K562 (cell line): ENCODE measurements around the gene RAE1. TPM values are rescaled to one million over a fixed set of nuclear protein-coding genes. Genes with fewer than 3 reads are reported as not detected.

Experiments used
- BRD4 ChIP-seq: fragments of 200-600 bp; sonication (generic); IDR thresholded peaks from 2 replicates; pipeline ENCODE4 v1.6.1; 2017; ENCODE audit warnings: inconsistent platforms
- CBFB ChIP-seq: sonication (generic); formaldehyde crosslinking; IDR thresholded peaks from 2 replicates; pipeline ENCODE4 v1.4.0; 2020; ENCODE audit warnings: mild to moderate bottlenecking, missing genetic modification reagents
- CEBPZ ChIP-seq: fragments of 150-350 bp; IDR thresholded peaks from 2 replicates; pipeline ENCODE4 v1.6.1; 2014; ENCODE audit warnings: low read depth, mild to moderate bottlenecking, low read length, borderline replicate concordance
- NFXL1 ChIP-seq: fragments of 450-650 bp; formaldehyde crosslinking; IDR thresholded peaks from 2 replicates; pipeline ENCODE4 v1.4.0; 2021; ENCODE audit warnings: mild to moderate bottlenecking
- TCFL5 ChIP-seq: fragments of 250-450 bp; sonication (Bioruptor Pico); conservative IDR thresholded peaks from 2 replicates; pipeline ENCODE4 v1.6.1; 2021; ENCODE audit warnings: mild to moderate bottlenecking, moderate library complexity, matching md5 sums
- TFAM ChIP-seq: fragments of 250-450 bp; sonication (Bioruptor Pico); conservative IDR thresholded peaks from 2 replicates; pipeline ENCODE4 v1.5.0; 2021; ENCODE audit warnings: mild to moderate bottlenecking, moderate library complexity
- TSHZ1 ChIP-seq: fragments of 250-450 bp; sonication (Bioruptor Pico); IDR thresholded peaks from 2 replicates; pipeline ENCODE4 v1.4.0; 2020; ENCODE audit warnings: mild to moderate bottlenecking, moderate library complexity
- U2AF2 ChIP-seq: fragments of 200-400 bp; formaldehyde crosslinking; optimal IDR thresholded peaks from 2 replicates; pipeline ENCODE3; 2017; ENCODE audit warnings: low read depth, mild to moderate bottlenecking, low read length
- ZNF24 ChIP-seq: fragments of 450-650 bp; IDR thresholded peaks from 2 replicates; pipeline ENCODE4 v1.6.1; 2016
- ZNF589 ChIP-seq: fragments of 200-800 bp; sonication (Bioruptor generic); IDR thresholded peaks from 2 replicates; pipeline ENCODE4 v1.6.1; 2016; ENCODE audit warnings: low read depth, missing genetic modification characterization, missing compliant biosample characterization
- ZNF699 ChIP-seq: fragments of 250-450 bp; sonication (Bioruptor Pico); IDR thresholded peaks from 2 replicates; pipeline ENCODE4 v1.8.0; 2021; ENCODE audit warnings: mild to moderate bottlenecking, moderate library complexity; ENCODE audit not compliant: insufficient replicate concordance
- ZNF707 ChIP-seq: fragments of 250-450 bp; sonication (Bioruptor Pico); conservative IDR thresholded peaks from 2 replicates; pipeline ENCODE4 v1.8.0; 2022; ENCODE audit warnings: inconsistent platforms, mild to moderate bottlenecking, moderate library complexity
- polyA plus RNA-seq, 8 experiments: library from polyadenylated mRNA; depleted of rRNA in 4 of 8; stranded (reverse) in 5 of 8; unstranded in 3 of 8; fragments of >200 nt; fragmentation: Nextera tagmentation in 2 of 8; fragmentation: Illumina TruSeq in 1 of 8; extraction: Ambion mirVana in 2 of 8; extraction: Trizol in 1 of 8; gene quantifications; 2 replicates each; pipeline versions ENCODE4 v1.2.1 to v1.2.3, GENCODE V29; 2011 to 2014; ENCODE audit warnings: inconsistent platforms in 1 of 8, missing spikeins in 1 of 8
- total RNA-seq, 7 experiments: library from RNA; depleted of rRNA in 6 of 7; stranded (reverse); fragments of >200 nt in 6 of 7; fragmentation: Illumina TruSeq in 2 of 7; extraction: Trizol in 2 of 7; gene quantifications; 2 replicates each; pipeline versions ENCODE4 v1.2.1 to v1.2.3, GENCODE V29; 2011 to 2021; ENCODE audit warnings: low replicate concordance in 1 of 7
- TF ChIP-seq, protein P1 (sequence below): fragments of 450-650 bp; formaldehyde crosslinking; IDR thresholded peaks from 2 replicates; pipeline ENCODE4 v1.4.0; 2020; ENCODE audit warnings: mild to moderate bottlenecking, moderate library complexity
- TF ChIP-seq, protein P2 (sequence below), 2 experiments: fragments of 450-650 bp; IDR thresholded peaks; 2 replicates each; pipeline ENCODE4 v1.6.1; 2018; ENCODE audit warnings: mild to moderate bottlenecking in 2 of 2, low read depth in 1 of 2; ENCODE audit not compliant: partially characterized antibody in 2 of 2

The RAE1 gene
- total and polyA plus RNA-seq, 9 of the 15 experiments (the other 6 are each of a cell fraction or from before 2014, with no cell fraction given), result 33.7 to 248 (median 77.7) TPM

- TF ChIP-seq TSHZ1 (CRISPR knock-in tag) (no peak), NFXL1 (no peak), ZNF707 (no peak), TFAM (CRISPR knock-in tag) (no peak), U2AF2 (no peak), BRD4 (no peak), CEBPZ (no peak), ZNF24 (no peak), ZNF699 (no peak), CBFB (CRISPR knock-in tag) (no peak), ZNF589 (CRISPR knock-in tag) (no peak), TCFL5 (no peak)
- TF ChIP-seq, protein P1, sequence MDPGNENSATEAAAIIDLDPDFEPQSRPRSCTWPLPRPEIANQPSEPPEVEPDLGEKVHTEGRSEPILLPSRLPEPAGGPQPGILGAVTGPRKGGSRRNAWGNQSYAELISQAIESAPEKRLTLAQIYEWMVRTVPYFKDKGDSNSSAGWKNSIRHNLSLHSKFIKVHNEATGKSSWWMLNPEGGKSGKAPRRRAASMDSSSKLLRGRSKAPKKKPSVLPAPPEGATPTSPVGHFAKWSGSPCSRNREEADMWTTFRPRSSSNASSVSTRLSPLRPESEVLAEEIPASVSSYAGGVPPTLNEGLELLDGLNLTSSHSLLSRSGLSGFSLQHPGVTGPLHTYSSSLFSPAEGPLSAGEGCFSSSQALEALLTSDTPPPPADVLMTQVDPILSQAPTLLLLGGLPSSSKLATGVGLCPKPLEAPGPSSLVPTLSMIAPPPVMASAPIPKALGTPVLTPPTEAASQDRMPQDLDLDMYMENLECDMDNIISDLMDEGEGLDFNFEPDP (CRISPR knock-in tag), result 0 out of 2 replicates have a peak, but pooled peaks have one; percentile 51
- TF ChIP-seq, protein P2, sequence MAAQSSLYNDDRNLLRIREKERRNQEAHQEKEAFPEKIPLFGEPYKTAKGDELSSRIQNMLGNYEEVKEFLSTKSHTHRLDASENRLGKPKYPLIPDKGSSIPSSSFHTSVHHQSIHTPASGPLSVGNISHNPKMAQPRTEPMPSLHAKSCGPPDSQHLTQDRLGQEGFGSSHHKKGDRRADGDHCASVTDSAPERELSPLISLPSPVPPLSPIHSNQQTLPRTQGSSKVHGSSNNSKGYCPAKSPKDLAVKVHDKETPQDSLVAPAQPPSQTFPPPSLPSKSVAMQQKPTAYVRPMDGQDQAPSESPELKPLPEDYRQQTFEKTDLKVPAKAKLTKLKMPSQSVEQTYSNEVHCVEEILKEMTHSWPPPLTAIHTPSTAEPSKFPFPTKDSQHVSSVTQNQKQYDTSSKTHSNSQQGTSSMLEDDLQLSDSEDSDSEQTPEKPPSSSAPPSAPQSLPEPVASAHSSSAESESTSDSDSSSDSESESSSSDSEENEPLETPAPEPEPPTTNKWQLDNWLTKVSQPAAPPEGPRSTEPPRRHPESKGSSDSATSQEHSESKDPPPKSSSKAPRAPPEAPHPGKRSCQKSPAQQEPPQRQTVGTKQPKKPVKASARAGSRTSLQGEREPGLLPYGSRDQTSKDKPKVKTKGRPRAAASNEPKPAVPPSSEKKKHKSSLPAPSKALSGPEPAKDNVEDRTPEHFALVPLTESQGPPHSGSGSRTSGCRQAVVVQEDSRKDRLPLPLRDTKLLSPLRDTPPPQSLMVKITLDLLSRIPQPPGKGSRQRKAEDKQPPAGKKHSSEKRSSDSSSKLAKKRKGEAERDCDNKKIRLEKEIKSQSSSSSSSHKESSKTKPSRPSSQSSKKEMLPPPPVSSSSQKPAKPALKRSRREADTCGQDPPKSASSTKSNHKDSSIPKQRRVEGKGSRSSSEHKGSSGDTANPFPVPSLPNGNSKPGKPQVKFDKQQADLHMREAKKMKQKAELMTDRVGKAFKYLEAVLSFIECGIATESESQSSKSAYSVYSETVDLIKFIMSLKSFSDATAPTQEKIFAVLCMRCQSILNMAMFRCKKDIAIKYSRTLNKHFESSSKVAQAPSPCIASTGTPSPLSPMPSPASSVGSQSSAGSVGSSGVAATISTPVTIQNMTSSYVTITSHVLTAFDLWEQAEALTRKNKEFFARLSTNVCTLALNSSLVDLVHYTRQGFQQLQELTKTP (IDR thresholded peaks at IDR 0.05; ENCODE audit: low read depth in 1 of 2, partially characterized antibody in 2 of 2), result no peak
These were observed 61.4 kb downstream of the RAE1 start (continued) for GRCh38 chr20:57412347-57413029.
